K562 (cell line): ENCODE measurements around the gene EYA2. TPM values are rescaled to one million over a fixed set of nuclear protein-coding genes. Genes with fewer than 3 reads are reported as not detected.

Experiments used
- ATAC-seq: fragments of 200-7000 bp; cut with Tn5 transposase; 3 replicates; pipeline ENCODE4 v1.9.1; 2020; ENCODE audit warnings: moderate library complexity
- BruUV-seq: library from RNA; stranded (reverse); fragments of 400-500 nt; replicated peaks from 2 replicates; lab custom pipeline; 2021; lab: Mats Ljungman, UMichigan
- CTCF ChIA-PET: fragments of 300-600 bp; formaldehyde crosslinking; extraction: SDS; loops from one replicate; lab custom pipeline; 2021; ENCODE audit warnings: low intra/inter-chr PET ratio; lab: Yijun Ruan, JAX
- POLR2A ChIA-PET: fragments of 300-600, 350-650 bp; sonication (Branson Sonifier 250); formaldehyde crosslinking; extraction: SDS; loops from one replicate; lab custom pipeline; 2021; ENCODE audit warnings: antibody characterized with exemption, inconsistent platforms; lab: Yijun Ruan, JAX
- DNase-seq, 4 experiments: peaks; one replicate each; pipeline versions ENCODE4 v3.0.0 to v3.0.0-alpha.2; 2011 to 2018; ENCODE audit warnings: low spot score in 3 of 4, mixed read lengths in 3 of 4; ENCODE audit errors: extremely low read depth in 1 of 4
- FAIRE-seq: peaks from 2 replicates; lab custom pipeline; 2011; peaks lifted over from hg19 to GRCh38; lab: Jason Lieb, UNC
- H2AFZ ChIP-seq: 2 replicates; pipeline ENCODE4 v1.6.0; 2011; ENCODE audit warnings: low read depth, low read length, control low read depth, inconsistent platforms
- H3K27ac ChIP-seq: fragments of 200-600 bp; 3 replicates; pipeline ENCODE4 v1.8.0; 2011; ENCODE audit warnings: low read depth, mild to moderate bottlenecking, control low read depth, inconsistent platforms, low read length, moderate library complexity, mixed read lengths; ENCODE audit errors: extremely low read depth
- H3K27me3 ChIP-seq, 2 experiments: fragments of 300-600 bp in 1 of 2; 2 replicates in 1 of 2; 3 replicates in 1 of 2; pipeline versions ENCODE4 v1.6.0 to v1.8.0; 2011; ENCODE audit warnings: inconsistent platforms in 2 of 2, low read length in 2 of 2, mild to moderate bottlenecking in 1 of 2, mixed read lengths in 1 of 2, moderate library complexity in 1 of 2; ENCODE audit not compliant: control insufficient read depth in 2 of 2, insufficient read depth in 2 of 2
- H3K36me3 ChIP-seq: fragments of 300-600 bp; 3 replicates; pipeline ENCODE4 v1.8.0; 2011; ENCODE audit warnings: mild to moderate bottlenecking, low read length, inconsistent platforms; ENCODE audit not compliant: control insufficient read depth, insufficient read depth
- H3K4me1 ChIP-seq, 2 experiments: fragments of 200-600 bp in 1 of 2; replicated peaks in 1 of 2; 2 replicates in 1 of 2; 3 replicates in 1 of 2; pipeline versions ENCODE4 v1.5.1 to v1.8.0; 2011; ENCODE audit warnings: inconsistent platforms in 2 of 2, low read length in 2 of 2, mild to moderate bottlenecking in 1 of 2, mixed read lengths in 1 of 2, moderate library complexity in 1 of 2; ENCODE audit not compliant: control insufficient read depth in 2 of 2, insufficient read depth in 2 of 2
- H3K4me2 ChIP-seq: 2 replicates; pipeline ENCODE4 v1.6.1; 2011; ENCODE audit warnings: low read length, control low read depth, inconsistent platforms, mixed read lengths; ENCODE audit not compliant: insufficient read depth
- H3K4me3 ChIP-seq: fragments of 200-600 bp; sonication (generic), shearing (Covaris generic); 2 replicates; pipeline ENCODE4 v1.5.1; 2016; ENCODE audit warnings: control low read depth, inconsistent platforms
- H3K79me2 ChIP-seq: fragments of 200-600 bp; 3 replicates; pipeline ENCODE4 v1.8.0; 2011; ENCODE audit warnings: low read length, inconsistent platforms; ENCODE audit not compliant: control insufficient read depth, insufficient read depth
- H3K9ac ChIP-seq, 2 experiments: 2 replicates each; pipeline versions ENCODE4 v1.6.0 to v1.6.1; 2011; ENCODE audit warnings: low read depth in 2 of 2, low read length in 2 of 2, control low read depth in 1 of 2, inconsistent platforms in 1 of 2, mild to moderate bottlenecking in 1 of 2, mixed read lengths in 1 of 2; ENCODE audit not compliant: insufficient read depth in 1 of 2
- H3K9me1 ChIP-seq: one replicate; pipeline ENCODE4 v1.6.0; 2011; ENCODE audit warnings: inconsistent platforms, mild to moderate bottlenecking, low read length, moderate library complexity; ENCODE audit not compliant: control insufficient read depth, insufficient read depth
- H3K9me3 ChIP-seq: replicated peaks from 2 replicates; pipeline ENCODE4 v1.5.1; 2011; ENCODE audit warnings: low read depth, low read length, inconsistent platforms; ENCODE audit not compliant: control insufficient read depth, insufficient read depth
- H4K20me1 ChIP-seq: replicated peaks from 2 replicates; pipeline ENCODE4 v1.6.1; 2011; ENCODE audit warnings: low read length, inconsistent platforms, mixed read lengths; ENCODE audit not compliant: control insufficient read depth, insufficient read depth
- ARID3B ChIP-seq: fragments of 250-450 bp; sonication (Bioruptor Pico); IDR thresholded peaks from 2 replicates; pipeline ENCODE4 v1.4.0; 2020; ENCODE audit warnings: borderline replicate concordance
- CAMTA2 ChIP-seq: fragments of 250-450 bp; sonication (Bioruptor Pico); conservative IDR thresholded peaks from 2 replicates; pipeline ENCODE4 v1.5.1; 2022
- ELK1 ChIP-seq: sonication (generic); formaldehyde crosslinking; IDR thresholded peaks from 2 replicates; pipeline ENCODE4 v1.8.1; 2022; ENCODE audit warnings: missing genetic modification reagents
- KLF1 ChIP-seq: fragments of 450-650 bp; IDR thresholded peaks from 2 replicates; pipeline ENCODE4 v1.6.1; 2016; ENCODE audit warnings: missing genetic modification characterization, missing compliant biosample characterization
- MBD2 ChIP-seq: sonication (generic); IDR thresholded peaks from 2 replicates; pipeline ENCODE4 v1.6.1; 2016; ENCODE audit warnings: low read depth, borderline replicate concordance
- MYBL2 ChIP-seq, 2 experiments: fragments of 450-650 bp in 1 of 2; sonication (generic) in 1 of 2; formaldehyde crosslinking in 1 of 2; IDR thresholded peaks; 2 replicates each; pipeline versions ENCODE4 v1.6.1 to v1.8.1; 2017 to 2022; ENCODE audit warnings: borderline replicate concordance in 1 of 2, inconsistent platforms in 1 of 2, low read depth in 1 of 2, mild to moderate bottlenecking in 1 of 2, missing genetic modification reagents in 1 of 2, moderate library complexity in 1 of 2
- RBM22 ChIP-seq: fragments of 200-400 bp; formaldehyde crosslinking; IDR thresholded peaks from 2 replicates; pipeline ENCODE4 v1.6.1; 2018; ENCODE audit warnings: low read length, low read depth; ENCODE audit not compliant: poor library complexity, severe bottlenecking
- RBM25 ChIP-seq: fragments of 200-400 bp; formaldehyde crosslinking; IDR thresholded peaks from 2 replicates; pipeline ENCODE4 v1.6.1; 2018; ENCODE audit warnings: low read length, low read depth, moderate library complexity; ENCODE audit not compliant: severe bottlenecking
- TEAD1 ChIP-seq, 2 experiments: fragments of 450-650 bp in 1 of 2; sonication (generic) in 1 of 2; formaldehyde crosslinking; IDR thresholded peaks; 2 replicates each; pipeline versions ENCODE4 v1.4.0 to v1.8.0; 2020 to 2022; ENCODE audit warnings: mild to moderate bottlenecking in 2 of 2, missing genetic modification reagents in 1 of 2
- ZFP1 ChIP-seq: fragments of 450-650 bp; formaldehyde crosslinking; IDR thresholded peaks from 2 replicates; pipeline ENCODE4 v1.4.0; 2020; ENCODE audit warnings: mild to moderate bottlenecking, mixed read lengths
- ZNF277 ChIP-seq: fragments of 250-450 bp; sonication (Bioruptor Pico); IDR thresholded peaks from 2 replicates; pipeline ENCODE4 v1.8.0; 2022; ENCODE audit warnings: inconsistent platforms, mild to moderate bottlenecking, moderate library complexity, borderline replicate concordance
- ZNF444 ChIP-seq: fragments of 250-450 bp; sonication (Bioruptor Pico); IDR thresholded peaks from 2 replicates; pipeline ENCODE4 v1.4.0; 2020; ENCODE audit warnings: mild to moderate bottlenecking, moderate library complexity
- WGBS: fragments of 100-300 bp; shearing (Covaris generic); methylation state at CpG from one replicate; pipeline ENCODE4 v1.1.6; 2016; ENCODE audit warnings: low coverage, mixed read lengths; ENCODE audit not compliant: insufficient coverage; ENCODE audit errors: missing lambda C conversion rate; 5-methylcytosine and 5-hydroxymethylcytosine counted together
- in situ Hi-C: fragments of 300-500 bp; cut with MboI; formaldehyde crosslinking; loops from 4 replicates; pipeline ENCODE4 v1.15.0; 2018; ENCODE audit warnings: inconsistent platforms, mixed read lengths
- intact Hi-C: fragments of 100-400 bp; cut with micrococcal nuclease; formaldehyde crosslinking; loops from 2 replicates; pipeline ENCODE4 v1.14.2; 2022
- polyA plus RNA-seq, 8 experiments: library from polyadenylated mRNA; depleted of rRNA in 4 of 8; stranded (reverse) in 5 of 8; unstranded in 3 of 8; fragments of >200 nt; fragmentation: Nextera tagmentation in 2 of 8; fragmentation: Illumina TruSeq in 1 of 8; extraction: Ambion mirVana in 2 of 8; extraction: Trizol in 1 of 8; gene quantifications; 2 replicates each; pipeline versions ENCODE4 v1.2.1 to v1.2.3, GENCODE V29; 2011 to 2014; ENCODE audit warnings: inconsistent platforms in 1 of 8, missing spikeins in 1 of 8
- total RNA-seq, 7 experiments: library from RNA; depleted of rRNA in 6 of 7; stranded (reverse); fragments of >200 nt in 6 of 7; fragmentation: Illumina TruSeq in 2 of 7; extraction: Trizol in 2 of 7; gene quantifications; 2 replicates each; pipeline versions ENCODE4 v1.2.1 to v1.2.3, GENCODE V29; 2011 to 2021; ENCODE audit warnings: low replicate concordance in 1 of 7

The EYA2 gene
- total and polyA plus RNA-seq, 9 of the 15 experiments (the other 6 are each of a cell fraction or from before 2014, with no cell fraction given): 0.03 TPM; not detected in 8

GRCh38 chr20:47217482-47218446, 323.1 kb downstream of the EYA2 start:
- Histone ChIP-seq H3K4me1 (no peaks in the 10 kb centered on the region), H3K36me3 (peaks cover 96% of the 10 kb centered on the region), H3K79me2 (peaks cover 70% of the 10 kb centered on the region), H3K4me3 (no peak overlapping the region), H2AFZ (no peak overlapping the region), H4K20me1 (peaks cover 9% of the 10 kb centered on the region; the same call in 1 of the 2 replicates), H3K27ac (no peak overlapping the region), H3K9me1 (no peaks in the 10 kb centered on the region), H3K9me3 (no peaks in the 10 kb centered on the region), H3K27me3 (no peaks in the 10 kb centered on the region), H3K4me2 (no peak overlapping the region), H3K9ac (no peak overlapping the region)
- in situ Hi-C loops (no loop called here), intact Hi-C loops (no loop called here)
- ATAC-seq: no peak
- ChIA-PET POLR2A (interaction anchor here (0.9 to 2.8 kb wide), 5 partner anchors 10 to 136 kb away, joined by 3 to 12 read pairs (median 3); no protein-coding TSS in a partner anchor), CTCF (no interaction called here)
- TF ChIP-seq ZNF277 (CRISPR knock-in tag) (no peak), TEAD1 (CRISPR knock-in tag; IDR thresholded peaks at IDR 0.05) (no peak), RBM22 (peak; percentile 11), ZNF444 (no peak), KLF1 (tag) (no peak), ZFP1 (CRISPR knock-in tag) (no peak), ELK1 (CRISPR knock-in tag) (no peak), MYBL2 (IDR thresholded peaks at IDR 0.05; ENCODE audit: low read depth) (no peak), MYBL2 (CRISPR knock-in tag; IDR thresholded peaks at IDR 0.05; ENCODE audit: borderline replicate concordance) (no peak), RBM25 (peak; percentile 66), ARID3B (CRISPR knock-in tag) (no peak), CAMTA2 (CRISPR knock-in tag) (no peak), MBD2 (no peak)
- WGBS: 94% methylated on average over 12 of the region's 12 CpGs
- no TSS peak for BruUV-seq
- FAIRE-seq: no peak
- no peak for DNase-seq
